Activated T-helper 1 cell treated with anti-CD3 and anti-CD28 coated beads, Interleukin-12 subunit alpha, Interleukin-12 subunit beta, Interleukin-2, Interleukin-4 antibody, amounts not matched to agents 30 ng/mL and 10 ng/mL and 1 ng/mL, durations not matched to agents 14 hours and 24 hours and 36 hours (primary cell): ENCODE results near the gene INTS11. TPM values are rescaled to one million over a fixed set of nuclear protein-coding genes. Genes with fewer than 3 reads are reported as not detected.

Experiments used
- DNase-seq: peaks from one replicate; pipeline ENCODE4 v3.0.0; 2021; ENCODE audit warnings: low spot score
- H3K27ac Mint-ChIP-seq: one replicate; pipeline ENCODE4 v1.8.0; 2021; ENCODE audit warnings: mild to moderate bottlenecking, mixed read lengths
- H3K27me3 Mint-ChIP-seq: one replicate; pipeline ENCODE4 v1.8.0; 2022; ENCODE audit warnings: mild to moderate bottlenecking, moderate library complexity, mixed read lengths; ENCODE audit not compliant: insufficient read depth
- H3K36me3 Mint-ChIP-seq: one replicate; pipeline ENCODE4 v1.8.0; 2021; ENCODE audit warnings: low read depth, mixed read lengths
- H3K4me1 Mint-ChIP-seq: one replicate; pipeline ENCODE4 v1.8.0; 2021; ENCODE audit warnings: low read depth, mixed read lengths
- H3K4me3 Mint-ChIP-seq: one replicate; pipeline ENCODE4 v1.8.0; 2021; ENCODE audit warnings: mild to moderate bottlenecking, moderate library complexity, mixed read lengths
- H3K9me3 Mint-ChIP-seq: one replicate; pipeline ENCODE4 v1.8.0; 2021; ENCODE audit warnings: mixed read lengths
- intact Hi-C: fragments of 100-400 bp; cut with micrococcal nuclease; formaldehyde crosslinking; loops from one replicate; pipeline ENCODE4 v1.15.1; 2024
- total RNA-seq: library from RNA; stranded (reverse); gene quantifications from 2 replicates; pipeline ENCODE4 v1.2.3, GENCODE V29; 2022

Gene INTS11
- total RNA-seq, 1 donor from 2014 or later = 147 TPM

DNA sequence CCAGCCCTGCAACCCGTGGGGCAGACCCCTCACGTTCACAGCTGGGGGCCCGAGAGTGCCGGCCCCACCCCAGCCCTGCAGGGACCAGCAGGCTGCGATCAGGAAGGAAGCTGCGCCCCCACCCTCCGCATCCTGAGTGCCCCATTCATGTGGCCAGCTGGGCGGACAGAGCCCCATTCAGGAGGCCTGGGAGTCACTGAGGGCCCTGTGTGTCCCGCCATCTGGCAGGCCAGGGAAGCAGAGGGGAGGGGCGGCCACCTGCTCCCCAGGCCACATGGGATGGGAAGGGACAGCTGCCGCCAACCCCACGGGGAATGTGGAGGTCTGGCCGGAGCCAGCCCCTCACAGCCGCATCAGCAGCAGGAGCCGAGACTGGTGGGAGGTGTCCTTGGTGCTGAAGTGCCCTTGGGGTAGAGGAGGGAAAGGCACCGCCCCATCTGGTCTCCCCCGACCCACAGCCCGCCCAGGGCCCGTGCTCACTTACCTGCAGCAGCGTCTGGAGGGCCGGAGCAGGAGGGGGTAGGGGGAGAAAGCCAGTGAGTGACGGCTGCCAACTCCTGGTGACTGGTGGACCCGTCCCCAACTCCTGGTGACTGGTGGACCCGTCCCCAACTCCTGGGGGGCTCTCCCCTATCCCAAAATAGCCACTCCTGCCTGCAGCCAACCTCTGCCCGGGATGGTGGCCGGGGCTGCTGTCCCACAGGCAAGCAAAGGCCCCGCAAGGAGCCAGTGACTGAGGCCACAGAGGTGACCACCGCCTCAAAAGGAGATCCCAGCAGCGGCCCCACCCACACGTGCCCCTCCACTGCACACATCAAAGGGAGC lies 25.4 kb downstream of the INTS11 start:
- Mint-ChIP-seq H3K27me3 (no peaks in the 10 kb centered on the region), H3K36me3 (no peaks in the 10 kb centered on the region), H3K9me3 (no peaks in the 10 kb centered on the region), H3K4me3 (no peak overlapping the region), H3K4me1 (no peaks in the 10 kb centered on the region), H3K27ac (no peak overlapping the region)
- no peak for DNase-seq
- intact Hi-C loops = no loop called here

DNA sequence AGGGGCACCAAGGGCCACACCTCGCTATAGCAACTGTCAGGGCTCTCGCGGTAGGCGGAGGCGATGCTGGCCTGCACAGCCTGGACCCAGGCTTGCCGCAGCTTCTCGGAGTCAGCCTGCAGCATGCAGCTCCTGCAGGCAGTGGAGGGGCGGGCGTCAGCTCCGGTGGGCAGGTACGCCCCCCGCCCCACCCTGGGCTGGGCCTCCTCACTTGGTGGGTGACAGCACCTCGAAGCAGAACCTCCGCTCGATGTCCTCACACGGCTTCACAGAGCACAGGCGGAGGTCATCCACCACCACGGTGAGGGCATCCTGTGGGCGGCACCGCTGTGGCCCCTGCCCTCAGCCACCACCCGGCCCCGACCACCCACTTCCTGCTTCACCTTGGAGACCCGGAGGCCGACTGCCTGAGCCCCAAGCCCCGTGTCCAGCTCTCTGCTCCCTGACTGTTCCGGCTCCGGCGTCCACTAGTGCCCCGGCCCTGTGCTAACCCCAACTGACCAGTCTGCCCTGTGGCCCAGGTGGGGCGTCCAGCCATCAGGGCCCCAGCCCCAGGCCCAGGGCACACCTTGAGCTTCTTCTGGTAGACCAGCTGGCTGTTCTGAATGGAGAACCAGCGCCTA lies 26.5 kb downstream of the INTS11 start:
- no peaks in the 10 kb centered on the region for H3K4me1 Mint-ChIP-seq
- no peak for DNase-seq
- H3K4me3 Mint-ChIP-seq = no peak overlapping the region
- intact Hi-C loops = no loop called here
- H3K27me3 Mint-ChIP-seq = no peaks in the 10 kb centered on the region
- no peaks in the 10 kb centered on the region for H3K9me3 Mint-ChIP-seq
- H3K27ac Mint-ChIP-seq = no peak overlapping the region
- H3K36me3 Mint-ChIP-seq = no peaks in the 10 kb centered on the region

DNA sequence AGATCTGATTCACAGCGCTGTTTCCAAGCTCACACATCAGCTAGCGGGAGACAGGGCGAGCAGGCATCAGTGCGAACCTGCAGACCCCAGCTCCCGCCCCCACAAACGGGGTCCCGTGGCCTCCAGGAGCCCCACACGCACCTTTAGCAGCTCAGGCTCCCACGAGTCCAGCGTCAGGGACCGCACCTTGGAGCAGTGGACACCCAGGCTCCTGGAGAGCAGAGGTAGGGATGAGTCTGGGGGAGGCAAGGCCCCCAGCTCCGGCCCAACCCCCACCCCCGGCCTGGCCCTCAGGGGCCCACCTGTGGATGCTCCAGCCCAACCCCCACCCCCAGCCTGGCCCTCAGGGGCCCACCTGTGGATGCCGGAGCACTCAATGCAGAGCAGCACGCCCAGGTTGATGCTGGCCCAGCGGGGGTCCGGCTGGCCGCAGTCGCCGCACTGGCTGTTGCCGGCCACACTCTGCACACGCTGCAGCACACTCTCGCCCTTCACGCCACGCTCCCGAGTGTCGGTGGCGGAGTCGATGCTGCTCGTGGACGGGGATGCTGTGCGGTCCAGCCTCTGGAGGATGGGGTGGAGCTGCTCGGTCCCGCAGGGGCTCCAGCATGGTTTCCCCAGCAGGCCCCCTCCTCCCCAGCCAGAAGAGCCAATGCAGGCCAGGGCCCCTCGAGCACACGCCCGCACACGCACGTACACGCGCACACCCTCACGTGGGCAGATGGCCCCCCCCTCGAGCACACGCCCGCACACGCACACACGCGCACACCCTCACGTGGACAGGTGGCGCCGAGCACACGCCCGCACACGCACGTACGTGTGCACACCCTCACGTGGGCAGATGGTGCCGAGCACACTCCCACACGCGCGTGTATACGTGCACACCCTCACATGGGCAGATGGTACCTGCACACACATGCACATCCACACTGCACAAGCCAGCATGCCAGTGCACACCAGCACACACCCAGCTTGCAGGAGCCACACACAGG lies 28.1 kb downstream of the INTS11 start:
- Mint-ChIP-seq H3K9me3 (no peaks in the 10 kb centered on the region), H3K4me1 (no peaks in the 10 kb centered on the region), H3K4me3 (no peak overlapping the region), H3K36me3 (no peaks in the 10 kb centered on the region), H3K27ac (no peak overlapping the region), H3K27me3 (no peaks in the 10 kb centered on the region)
- no peak for DNase-seq
- intact Hi-C loops = no loop called here

DNA sequence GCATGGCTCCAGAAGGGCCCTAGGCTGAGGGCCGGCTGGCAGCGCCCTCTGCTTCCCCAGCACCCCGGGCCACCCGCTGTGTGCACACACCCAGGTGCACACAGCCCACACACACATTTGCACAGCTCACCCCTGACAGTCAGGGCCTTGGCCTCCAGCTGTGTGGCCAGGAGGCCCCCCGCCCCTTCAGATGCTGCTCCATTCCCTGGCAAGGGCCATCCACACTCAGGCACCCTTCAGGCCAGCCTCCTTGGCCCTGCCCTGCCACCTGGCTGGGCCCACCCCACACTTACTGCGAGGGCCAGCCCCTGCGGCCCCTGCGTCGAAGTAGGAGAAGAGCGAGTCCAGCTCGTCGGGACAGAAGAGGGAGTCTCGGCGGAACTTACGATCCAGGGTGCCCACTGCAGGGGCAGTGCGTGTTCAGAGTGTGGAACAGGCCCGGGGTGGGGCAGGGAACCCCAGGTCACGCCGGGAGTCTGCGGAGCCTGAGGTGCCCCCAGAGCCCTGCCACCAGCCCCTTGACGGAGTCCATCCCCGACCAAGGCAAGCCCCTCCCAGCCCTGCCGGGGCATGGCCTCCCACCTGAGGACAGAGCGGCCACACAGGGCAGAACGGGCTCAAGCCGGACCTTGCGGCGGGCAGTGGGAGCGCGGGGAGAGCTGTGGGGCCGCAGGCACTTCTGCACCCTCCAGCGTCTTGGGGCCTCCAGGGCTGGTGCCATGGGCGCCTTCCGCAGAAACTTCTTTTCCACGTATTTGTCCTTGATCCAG lies 29.1 kb downstream of the INTS11 start:
- no peaks in the 10 kb centered on the region for H3K36me3 Mint-ChIP-seq
- no peak overlapping the region for H3K4me3 Mint-ChIP-seq
- H3K27me3 Mint-ChIP-seq = no peaks in the 10 kb centered on the region
- H3K9me3 Mint-ChIP-seq = no peaks in the 10 kb centered on the region
- no peak for DNase-seq
- H3K4me1 Mint-ChIP-seq = no peaks in the 10 kb centered on the region
- H3K27ac Mint-ChIP-seq = no peak overlapping the region
- intact Hi-C loops = no loop called here

- Mint-ChIP-seq H3K36me3 (no peaks in the 10 kb centered on the region), H3K4me3 (no peak overlapping the region), H3K27ac (no peak overlapping the region), H3K4me1 (no peaks in the 10 kb centered on the region), H3K9me3 (no peaks in the 10 kb centered on the region), H3K27me3 (no peaks in the 10 kb centered on the region)
- no peak for DNase-seq
- intact Hi-C loops = loop anchor here (5.0 kb wide), 1 partner anchor 312 kb away; the partner anchor contains the start of gene PERM1
Observed at GRCh38 chr1:1294250-1294890, 30.1 kb downstream of the INTS11 start.

GRCh38 chr1:1293263-1294249 lies 30.9 kb downstream of the INTS11 start:
- no peaks in the 10 kb centered on the region for H3K9me3 Mint-ChIP-seq
- no peak overlapping the region for H3K4me3 Mint-ChIP-seq
- H3K27me3 Mint-ChIP-seq = no peaks in the 10 kb centered on the region
- DNase-seq = no peak
- no peaks in the 10 kb centered on the region for H3K36me3 Mint-ChIP-seq
- H3K27ac Mint-ChIP-seq = no peak overlapping the region
- no peaks in the 10 kb centered on the region for H3K4me1 Mint-ChIP-seq
- intact Hi-C loops = loop anchor here (2.0 to 5.0 kb wide), 2 partner anchors 261 to 311 kb away; partner anchors contain the start of gene PERM1

DNA sequence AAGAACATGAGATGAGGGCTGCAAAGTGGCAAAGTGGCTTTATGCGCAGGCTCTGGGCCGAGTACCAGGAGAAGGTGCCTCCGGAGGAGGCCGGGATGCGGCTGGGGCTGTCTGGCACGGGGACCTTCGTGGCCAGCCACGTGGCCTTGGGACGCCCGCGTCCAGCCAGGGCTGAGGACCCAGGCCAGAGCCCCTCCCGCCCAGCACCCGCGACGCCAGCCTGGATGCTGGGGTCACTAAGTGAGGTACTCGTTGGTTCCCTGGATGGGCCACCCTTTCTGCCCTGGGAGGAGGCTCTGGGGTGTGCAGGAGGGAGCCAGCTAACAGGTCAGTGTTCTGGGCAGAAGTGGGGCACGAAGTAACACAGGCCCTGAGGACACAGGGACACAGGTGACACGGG lies 31.6 kb downstream of the INTS11 start:
- H3K36me3 Mint-ChIP-seq = no peaks in the 10 kb centered on the region
- intact Hi-C loops = loop anchor here (2.0 to 5.0 kb wide), 2 partner anchors 260 to 311 kb away; partner anchors contain the start of gene PERM1
- H3K4me1 Mint-ChIP-seq = no peaks in the 10 kb centered on the region

DNA sequence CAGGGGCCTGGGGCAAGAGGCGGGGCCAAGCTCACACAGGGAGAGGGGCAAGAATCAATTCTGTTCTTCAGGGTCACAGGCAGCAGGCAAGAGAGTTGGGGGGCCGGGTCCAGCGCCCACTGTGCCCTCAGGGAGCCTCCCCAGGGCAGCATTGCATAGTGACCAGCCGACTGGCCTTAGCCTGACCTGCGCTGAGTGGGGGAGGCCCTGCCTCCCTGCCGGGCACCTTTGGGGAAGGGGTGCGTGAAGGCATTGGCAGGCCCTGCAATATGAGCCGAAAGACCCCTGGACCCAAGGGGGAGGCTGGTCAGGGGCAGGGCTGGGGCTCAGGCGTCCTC lies 32.0 kb downstream of the INTS11 start:
- Mint-ChIP-seq H3K27me3 (no peaks in the 10 kb centered on the region), H3K27ac (no peak overlapping the region), H3K4me3 (no peak overlapping the region), H3K9me3 (no peaks in the 10 kb centered on the region), H3K36me3 (no peaks in the 10 kb centered on the region), H3K4me1 (no peaks in the 10 kb centered on the region)
- no peak for DNase-seq
- intact Hi-C loops = loop anchor here (2.0 to 5.0 kb wide), 2 partner anchors 260 to 310 kb away; partner anchors contain the start of gene PERM1

More for the DNA sequence above, 31.6 kb downstream of the INTS11 start:
- Mint-ChIP-seq H3K27ac (no peak overlapping the region), H3K4me3 (no peak overlapping the region), H3K9me3 (no peaks in the 10 kb centered on the region), H3K27me3 (no peaks in the 10 kb centered on the region)
- no peak for DNase-seq

- Mint-ChIP-seq H3K27me3 (no peaks in the 10 kb centered on the region), H3K9me3 (no peaks in the 10 kb centered on the region), H3K4me1 (no peaks in the 10 kb centered on the region), H3K4me3 (no peak overlapping the region), H3K36me3 (no peaks in the 10 kb centered on the region), H3K27ac (no peak overlapping the region)
- intact Hi-C loops = loop anchor here (2.0 to 5.0 kb wide), 3 partner anchors 169 to 309 kb away; partner anchors contain the start of gene PERM1
- DNase-seq = peak; percentile 52
Observed at GRCh38 chr1:1291548-1292441, 32.7 kb downstream of the INTS11 start.

DNA sequence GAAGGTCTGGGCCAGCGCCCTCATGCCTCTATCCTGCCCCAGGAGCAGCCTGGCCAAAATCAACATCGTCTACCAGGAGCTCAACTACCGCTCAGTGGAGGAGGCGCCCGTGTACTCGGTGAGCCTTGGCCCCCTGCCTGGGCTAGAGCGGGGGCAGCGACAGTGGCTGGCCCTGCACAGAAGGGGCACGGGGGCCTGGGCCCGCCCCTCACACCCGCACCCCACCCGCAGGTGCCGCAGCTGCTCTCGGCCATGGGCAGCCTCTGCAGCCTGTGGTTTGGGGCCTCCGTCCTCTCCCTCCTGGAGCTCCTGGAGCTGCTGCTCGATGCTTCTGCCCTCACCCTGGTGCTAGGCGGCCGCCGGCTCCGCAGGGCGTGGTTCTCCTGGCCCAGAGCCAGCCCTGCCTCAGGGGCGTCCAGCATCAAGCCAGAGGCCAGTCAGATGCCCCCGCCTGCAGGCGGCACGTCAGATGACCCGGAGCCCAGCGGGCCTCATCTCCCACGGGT lies 33.4 kb downstream of the INTS11 start:
- Mint-ChIP-seq H3K27me3 (no peaks in the 10 kb centered on the region), H3K4me3 (no peak overlapping the region), H3K9me3 (no peaks in the 10 kb centered on the region), H3K4me1 (no peaks in the 10 kb centered on the region), H3K36me3 (no peaks in the 10 kb centered on the region), H3K27ac (no peak overlapping the region)
- intact Hi-C loops = loop anchor here (2.0 to 5.0 kb wide), 2 partner anchors 168 to 309 kb away; partner anchors contain the start of gene PERM1
- DNase-seq = no peak
